Mononuclear cell (primary cell): ENCODE results near the gene SLC10A3. TPM values are rescaled to one million over a fixed set of nuclear protein-coding genes. Genes with fewer than 3 reads are reported as not detected.

Source experiments
- H3K27me3 ChIP-seq: 2 replicates; pipeline ENCODE4 v1.6.0; 2011; ENCODE audit warnings: low read length, control low read depth; ENCODE audit not compliant: insufficient read depth
- H3K4me1 ChIP-seq: 2 replicates; pipeline ENCODE4 v1.5.1; 2011; ENCODE audit warnings: mild to moderate bottlenecking, low read length, control low read depth; ENCODE audit not compliant: insufficient read depth
- H3K4me3 ChIP-seq: 2 replicates; pipeline ENCODE4 v1.5.1; 2011; ENCODE audit warnings: mild to moderate bottlenecking, low read length, moderate library complexity
- H3K9me3 ChIP-seq: 2 replicates; pipeline ENCODE4 v1.5.1; 2011; ENCODE audit warnings: low read depth, mild to moderate bottlenecking, control low read depth, low read length
- total RNA-seq: library from RNA; depleted of rRNA; stranded (reverse); fragments of >200 nt; gene quantifications from one replicate; pipeline ENCODE4 v1.2.3, GENCODE V29; 2012

The SLC10A3 gene
- total RNA-seq, 1 donor, result 15.0 TPM

DNA sequence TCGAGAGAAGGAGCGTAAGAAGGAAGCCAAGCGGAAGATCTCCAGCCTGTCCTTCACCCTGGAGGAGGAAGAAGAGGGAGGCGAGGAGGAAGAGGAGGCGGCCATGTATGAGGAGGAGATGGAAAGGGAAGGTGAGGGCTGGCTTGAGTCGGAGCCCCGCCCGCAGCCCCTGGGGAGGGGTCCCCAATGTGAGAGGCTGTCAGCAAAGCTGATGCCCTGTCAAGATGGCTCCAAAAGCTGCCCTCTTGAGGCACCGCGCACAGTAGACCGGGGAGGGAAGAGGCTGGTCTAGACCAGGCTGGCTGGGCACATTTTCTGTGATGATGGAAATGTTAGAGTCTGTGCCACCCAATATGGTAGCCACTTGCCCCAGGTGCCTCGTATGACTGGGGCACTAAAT lies 44.0 kb downstream of the SLC10A3 start:
- no peaks in the 10 kb centered on the region for H3K9me3 ChIP-seq
- no peak overlapping the region for H3K4me3 ChIP-seq
- H3K4me1 ChIP-seq, result peaks cover 18% of the 10 kb centered on the region
- H3K27me3 ChIP-seq, result no peaks in the 10 kb centered on the region

DNA sequence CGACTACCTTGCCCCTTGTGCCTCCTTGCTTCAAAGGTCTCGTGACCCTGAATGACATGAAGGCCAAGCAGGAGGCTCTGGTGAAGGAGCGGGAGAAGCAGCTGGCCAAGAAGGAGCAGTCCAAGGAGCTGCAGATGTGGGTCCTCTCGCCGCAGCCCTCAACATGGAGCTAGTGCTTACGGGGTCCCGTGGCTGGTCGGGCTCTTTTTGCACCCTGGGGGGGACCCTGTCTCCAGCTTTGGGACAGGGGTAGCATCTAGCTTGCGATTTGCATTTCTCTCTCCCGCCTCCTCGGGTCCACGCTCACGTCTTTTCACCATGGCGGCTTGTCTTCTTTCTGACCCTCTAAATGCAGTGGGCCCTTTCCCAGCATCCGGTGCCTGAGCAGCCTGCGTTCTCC lies 44.7 kb downstream of the SLC10A3 start:
- H3K4me3 ChIP-seq, result no peak overlapping the region
- peaks cover 18% of the 10 kb centered on the region for H3K4me1 ChIP-seq
- no peaks in the 10 kb centered on the region for H3K9me3 ChIP-seq
- H3K27me3 ChIP-seq, result no peaks in the 10 kb centered on the region

DNA sequence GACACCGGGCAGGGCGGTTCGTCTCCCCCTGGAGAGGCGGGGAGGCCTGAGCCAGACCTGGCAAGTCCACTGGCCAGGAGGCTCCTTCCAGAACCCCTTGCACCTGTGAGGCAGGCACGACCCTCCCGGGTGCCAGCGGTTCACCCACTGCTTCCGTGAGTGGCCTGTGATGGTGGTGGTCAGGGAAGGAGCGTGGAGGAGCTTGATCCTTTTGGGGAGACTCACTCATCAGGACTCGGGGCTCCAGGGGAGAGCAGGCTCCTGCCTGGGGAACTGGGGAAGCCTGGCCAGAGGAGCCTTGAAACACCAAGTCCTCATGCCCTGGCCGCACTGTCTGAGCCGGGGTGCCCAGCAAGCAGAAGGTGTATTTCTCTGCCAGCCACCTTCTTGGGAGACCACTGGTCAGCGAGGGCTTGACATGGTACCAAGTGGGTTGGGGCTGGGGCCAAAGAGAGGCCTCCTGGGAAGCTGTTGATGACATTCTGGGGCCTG lies 45.6 kb downstream of the SLC10A3 start:
- Histone ChIP-seq H3K4me1 (peaks cover 18% of the 10 kb centered on the region), H3K9me3 (no peaks in the 10 kb centered on the region), H3K4me3 (peak overlapping the region; percentile 36), H3K27me3 (no peaks in the 10 kb centered on the region)

DNA sequence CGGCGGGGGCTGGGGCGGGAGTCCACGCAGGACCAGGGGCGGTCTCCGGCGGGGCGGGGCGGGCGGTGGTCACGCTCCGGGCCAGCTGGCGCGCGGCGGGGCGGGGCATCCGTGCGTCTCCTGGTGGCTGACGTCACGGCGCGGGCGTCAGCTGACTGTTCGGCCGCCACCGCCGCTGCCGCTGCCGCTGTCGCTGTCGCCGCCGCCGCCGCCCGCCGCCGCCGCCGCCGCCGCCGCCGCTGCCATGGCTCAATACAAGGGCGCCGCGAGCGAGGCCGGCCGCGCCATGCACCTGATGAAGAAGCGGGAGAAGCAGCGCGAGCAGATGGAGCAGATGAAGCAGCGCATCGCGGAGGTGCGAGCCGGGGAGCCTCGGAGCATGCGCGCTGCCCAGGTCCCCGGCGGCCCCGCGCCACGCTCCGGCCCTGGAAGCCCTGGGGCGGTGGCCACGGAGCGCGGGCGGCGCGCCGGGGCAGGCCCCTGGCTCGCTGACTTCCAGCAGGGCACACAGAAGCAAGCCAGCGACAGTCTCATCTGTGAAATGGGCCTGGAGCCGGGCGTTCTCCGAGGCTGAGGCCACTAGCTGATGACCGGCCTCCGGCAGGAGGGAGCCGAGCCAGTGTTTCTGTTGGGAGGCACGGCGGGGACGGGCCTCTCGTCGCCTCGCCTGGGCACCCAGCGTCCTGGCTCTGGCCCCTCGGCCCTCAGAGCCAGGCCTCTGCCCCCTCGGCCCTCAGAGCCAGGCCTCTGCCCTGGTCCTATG lies 46.3 kb downstream of the SLC10A3 start, which contains the start of gene FAM50A:
Gene FAM50A, plus strand, starts transcription at position 150 of the 763 bp plus-strand sequence. Its CDS starts 95 bp downstream, at position 245.
- Histone ChIP-seq H3K9me3 (no peaks in the 10 kb centered on the region), H3K4me3 (peak within 1 kb of the TSS; percentile 36), H3K4me1 (peaks cover 18% of the 10 kb centered on the region)

DNA sequence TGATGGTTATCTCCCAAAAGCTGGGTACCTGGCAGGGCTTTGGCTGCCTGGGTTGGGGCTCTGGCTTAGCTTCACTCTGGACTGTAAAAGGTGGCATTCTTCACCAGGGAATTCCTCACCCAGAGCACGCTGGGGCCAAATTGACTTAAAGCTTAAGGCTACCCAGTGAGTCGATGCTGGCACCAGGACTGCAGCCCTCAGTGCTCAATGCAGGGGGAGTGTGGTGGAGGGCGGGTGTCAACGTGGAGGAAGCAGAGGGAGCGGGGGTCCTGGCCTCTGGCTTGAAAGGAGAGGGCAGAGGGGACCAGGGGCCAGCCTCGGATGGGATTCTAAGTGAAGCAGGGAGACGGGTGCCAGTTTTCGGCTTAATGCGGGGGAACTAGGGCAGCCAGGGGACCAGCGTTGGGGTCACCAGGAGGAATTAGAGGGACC lies 46.9 kb downstream of the SLC10A3 start:
- peaks cover 21% of the 10 kb centered on the region for H3K4me1 ChIP-seq
- no peak overlapping the region for H3K4me3 ChIP-seq
- H3K27me3 ChIP-seq, result no peaks in the 10 kb centered on the region
- H3K9me3 ChIP-seq, result no peaks in the 10 kb centered on the region

More for the DNA sequence above, 46.3 kb downstream of the SLC10A3 start, which contains the start of gene FAM50A:
- H3K27me3 ChIP-seq, result no peaks in the 10 kb centered on the region

DNA sequence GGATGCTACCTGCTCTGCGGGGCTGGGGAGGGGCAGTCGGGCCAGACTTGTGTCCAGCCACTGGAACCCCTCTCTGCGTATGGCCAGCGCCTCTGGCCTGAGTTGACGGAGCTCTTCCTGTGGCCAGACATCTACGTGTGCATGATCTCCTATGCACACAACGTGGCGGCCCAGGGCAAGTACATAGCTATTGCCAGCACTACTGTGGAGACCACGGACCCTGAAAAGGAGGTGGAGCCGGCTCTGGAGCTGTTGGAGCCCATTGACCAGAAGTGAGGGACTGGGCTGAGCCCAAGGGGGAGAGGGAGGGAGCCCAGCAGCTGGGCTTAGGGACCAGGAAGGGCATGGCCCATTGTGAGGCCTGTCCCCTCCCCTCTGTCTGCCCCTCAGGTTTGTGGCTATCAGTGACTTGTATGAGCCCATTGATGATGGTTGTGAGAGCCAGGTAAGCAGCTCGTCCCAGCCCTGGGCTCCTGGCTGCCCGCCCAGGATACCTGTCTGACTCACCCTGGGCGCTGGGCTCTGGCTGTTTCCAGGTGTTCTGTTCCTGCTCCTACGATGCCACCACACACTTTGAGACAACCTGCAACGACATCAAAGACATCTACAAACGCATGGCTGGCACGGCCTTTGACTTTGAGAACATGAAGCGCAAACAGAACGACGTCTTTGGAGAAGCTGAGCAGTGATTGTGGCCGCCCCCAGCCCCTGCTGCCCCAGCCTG lies 48.3 kb downstream of the SLC10A3 start:
- Histone ChIP-seq H3K4me1 (peaks cover 30% of the 10 kb centered on the region), H3K9me3 (no peaks in the 10 kb centered on the region), H3K4me3 (no peak overlapping the region)

DNA sequence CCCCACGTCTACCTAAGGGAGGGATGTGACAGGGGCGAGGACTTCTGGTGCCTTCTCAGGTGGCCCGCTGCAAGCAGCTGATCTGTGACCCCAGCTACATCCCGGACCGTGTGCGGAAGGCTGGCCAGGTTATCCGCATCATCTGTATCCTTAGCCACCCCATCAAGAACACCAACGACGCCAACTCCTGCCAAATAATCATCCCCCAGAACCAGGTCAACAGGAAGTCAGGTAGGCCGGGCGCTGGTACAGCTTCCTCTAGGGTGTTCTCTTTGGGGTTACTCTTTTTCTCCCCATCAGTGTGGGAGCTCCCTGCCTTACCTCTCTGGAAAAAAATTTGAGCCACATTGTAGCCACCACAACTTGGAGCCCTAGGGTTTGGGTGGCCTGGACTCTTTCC lies 48.9 kb downstream of the SLC10A3 start:
- Histone ChIP-seq H3K4me3 (no peak overlapping the region), H3K9me3 (no peaks in the 10 kb centered on the region), H3K27me3 (no peaks in the 10 kb centered on the region), H3K4me1 (peaks cover 30% of the 10 kb centered on the region)

More for the DNA sequence above, 48.3 kb downstream of the SLC10A3 start:
- no peaks in the 10 kb centered on the region for H3K27me3 ChIP-seq

DNA sequence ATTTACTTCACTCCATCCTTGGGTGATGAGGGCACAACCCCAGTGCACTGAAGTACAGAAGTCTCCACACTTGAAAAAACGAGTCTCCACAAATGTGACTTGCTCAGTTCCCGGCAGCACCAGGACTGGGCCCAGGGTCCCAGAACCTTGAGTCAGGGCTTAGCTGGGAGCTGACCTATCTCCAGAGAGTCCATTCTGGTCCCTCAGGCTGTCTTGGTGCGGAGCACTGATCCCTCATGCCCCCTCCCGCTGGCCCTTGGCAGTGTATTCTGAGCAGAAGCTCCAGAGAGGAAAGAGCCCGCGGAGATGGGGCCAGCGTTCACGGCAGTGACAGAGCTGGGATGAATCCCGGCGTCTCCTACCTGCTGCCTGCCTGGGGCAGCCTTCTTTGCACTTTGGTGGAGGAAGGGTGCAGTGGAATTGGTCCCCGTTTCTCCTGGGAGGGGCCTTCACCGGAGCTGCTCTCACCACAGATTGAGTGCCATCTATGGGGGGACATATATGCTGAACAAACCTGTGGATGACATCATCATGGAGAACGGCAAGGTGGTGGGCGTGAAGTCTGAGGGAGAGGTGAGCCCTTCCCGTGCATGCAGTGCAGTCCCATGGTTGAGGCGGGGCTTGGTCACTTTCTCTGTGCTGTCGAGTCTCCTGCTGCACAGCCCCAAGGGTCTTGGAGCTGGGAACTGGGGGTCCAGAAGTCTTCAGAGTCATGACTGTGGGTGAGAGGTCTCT lies 49.6 kb downstream of the SLC10A3 start:
- H3K9me3 ChIP-seq, result no peaks in the 10 kb centered on the region
- H3K27me3 ChIP-seq, result no peaks in the 10 kb centered on the region
- H3K4me3 ChIP-seq, result no peak overlapping the region
- H3K4me1 ChIP-seq, result peaks cover 35% of the 10 kb centered on the region

DNA sequence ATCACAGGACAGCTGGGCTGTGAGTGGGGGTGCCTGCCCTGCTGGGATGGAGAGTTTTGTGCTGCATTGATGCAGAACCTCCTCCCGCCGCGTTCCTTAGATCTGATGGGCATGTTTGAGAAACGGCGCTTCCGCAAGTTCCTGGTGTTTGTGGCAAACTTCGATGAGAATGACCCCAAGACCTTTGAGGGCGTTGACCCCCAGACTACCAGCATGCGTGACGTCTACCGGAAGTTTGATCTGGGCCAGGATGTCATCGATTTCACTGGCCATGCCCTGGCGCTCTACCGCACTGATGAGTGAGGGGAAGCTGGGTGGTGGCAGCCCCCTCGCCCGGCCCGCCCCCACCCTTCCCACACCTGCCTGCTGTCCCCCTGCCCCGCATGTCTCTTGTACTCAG lies 50.6 kb downstream of the SLC10A3 start:
- Histone ChIP-seq H3K4me1 (peaks cover 29% of the 10 kb centered on the region), H3K9me3 (no peaks in the 10 kb centered on the region), H3K27me3 (no peaks in the 10 kb centered on the region), H3K4me3 (no peak overlapping the region)

DNA sequence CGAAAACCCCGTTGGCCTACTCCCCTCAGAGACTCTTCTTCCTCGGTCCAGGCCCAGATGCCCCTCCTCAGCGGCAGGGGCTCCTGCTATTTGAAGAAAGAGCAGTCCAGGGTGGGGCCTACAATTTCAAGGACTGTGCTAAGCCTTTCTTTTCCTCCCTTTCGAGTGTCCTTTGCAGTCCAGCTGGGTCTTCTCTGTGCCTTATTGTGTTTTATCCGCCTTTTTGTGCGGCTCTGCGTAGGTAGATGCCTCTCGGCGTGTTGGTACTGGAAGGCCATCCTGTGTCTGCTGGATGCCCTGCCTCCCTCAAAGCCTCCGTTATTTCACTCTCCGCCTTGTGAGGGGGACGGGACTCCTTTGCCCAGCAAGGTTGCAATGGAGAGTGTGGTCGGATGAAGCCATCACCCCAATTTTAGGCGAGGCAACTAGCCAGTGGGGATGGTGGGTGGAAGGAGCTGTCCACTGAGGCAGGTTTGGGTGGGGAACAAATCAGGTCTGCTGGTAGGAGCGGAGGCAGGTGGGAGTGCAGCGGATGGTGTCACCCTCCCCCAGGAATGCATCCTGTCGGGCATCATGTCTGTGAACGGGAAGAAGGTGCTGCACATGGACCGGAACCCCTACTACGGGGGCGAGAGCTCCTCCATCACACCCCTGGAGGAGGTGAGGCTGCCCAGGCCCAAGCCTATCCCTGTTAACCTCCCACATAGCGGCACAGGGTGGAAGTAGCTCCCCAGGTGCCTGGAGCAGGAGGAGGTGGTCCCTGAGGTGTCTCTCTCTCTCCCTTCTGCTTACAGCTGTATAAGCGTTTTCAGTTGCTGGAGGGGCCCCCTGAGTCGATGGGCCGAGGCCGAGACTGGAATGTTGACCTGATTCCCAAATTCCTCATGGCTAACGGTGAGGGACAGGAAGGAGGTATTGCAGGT lies 52.2 kb downstream of the SLC10A3 start:
- Histone ChIP-seq H3K27me3 (no peaks in the 10 kb centered on the region), H3K4me1 (peaks cover 19% of the 10 kb centered on the region), H3K9me3 (no peaks in the 10 kb centered on the region), H3K4me3 (peak overlapping the region; percentile 45)

Other genes with a start within 250 kb of the SLC10A3 start
- gene OPN1MW3, start 233.0 kb downstream of the SLC10A3 start, total RNA-seq, result not detected
- not detected for gene TEX28, start 195.5 kb downstream of the SLC10A3 start, total RNA-seq
- 4.1 TPM for gene TKTL1, start 194.8 kb downstream of the SLC10A3 start, total RNA-seq
- gene FLNA, start 116.0 kb downstream of the SLC10A3 start, total RNA-seq, result 933 TPM
- 39.3 TPM for gene EMD, start 111.3 kb downstream of the SLC10A3 start, total RNA-seq
- gene RPL10, start 92.3 kb downstream of the SLC10A3 start, total RNA-seq, result 8,353 TPM
- 30.2 TPM for gene DNASE1L1, start 81.4 kb downstream of the SLC10A3 start, total RNA-seq
- 33.2 TPM for gene TAFAZZIN, start 79.1 kb downstream of the SLC10A3 start, total RNA-seq
- gene ATP6AP1, start 62.0 kb downstream of the SLC10A3 start, total RNA-seq, result 47.9 TPM
- 67.6 TPM for gene GDI1, start 53.5 kb downstream of the SLC10A3 start, total RNA-seq
- gene FAM50A, start 46.5 kb downstream of the SLC10A3 start, total RNA-seq, result 19.1 TPM
- 5.5 TPM for gene PLXNA3, start 32.3 kb downstream of the SLC10A3 start, total RNA-seq
- 2.6 TPM for gene LAGE3, start 11.3 kb downstream of the SLC10A3 start, total RNA-seq
- 15.2 TPM for gene UBL4A, start 4.0 kb downstream of the SLC10A3 start, total RNA-seq
- gene FAM3A, start 25.6 kb upstream of the SLC10A3 start, total RNA-seq, result 12.8 TPM
- gene G6PD, start 56.2 kb upstream of the SLC10A3 start, total RNA-seq, result 32.0 TPM
- gene IKBKG, start 57.0 kb upstream of the SLC10A3 start, total RNA-seq, result 11.8 TPM
- not detected for gene CTAG1A, start 94.5 kb upstream of the SLC10A3 start, total RNA-seq
- gene CTAG1B, start 128.7 kb upstream of the SLC10A3 start, total RNA-seq, result not detected
- gene CTAG2, start 162.9 kb upstream of the SLC10A3 start, total RNA-seq, result not detected